BLaER1 treated with 17β-estradiol and CSF1 and Interleukin-3, amounts not matched to agents 10 nM and 100 nM (cell line): ENCODE measurements around the gene PRUNE2.

Experiments
- H3K27ac ChIP-seq, 11 experiments: shearing (Covaris generic); formaldehyde crosslinking; 2 replicates each; pipeline ENCODE4 v1.8.1; 2022
- H3K27me3 ChIP-seq, 11 experiments: shearing (Covaris generic); formaldehyde crosslinking; 2 replicates each; pipeline ENCODE4 v1.8.1; 2022
- H3K36me3 ChIP-seq, 11 experiments: shearing (Covaris generic); formaldehyde crosslinking; 2 replicates each; pipeline ENCODE4 v1.8.1; 2022
- H3K4me1 ChIP-seq, 10 experiments: shearing (Covaris generic); formaldehyde crosslinking; 2 replicates each; pipeline ENCODE4 v1.8.1; 2022
- H3K4me2 ChIP-seq, 11 experiments: shearing (Covaris generic); formaldehyde crosslinking; 2 replicates each; pipeline ENCODE4 v1.8.1; 2022
- H3K4me3 ChIP-seq, 10 experiments: shearing (Covaris generic); formaldehyde crosslinking; 2 replicates each; pipeline ENCODE4 v1.8.1; 2022
- H3K9ac ChIP-seq, 11 experiments: shearing (Covaris generic); formaldehyde crosslinking; 2 replicates each; pipeline ENCODE4 v1.8.1; 2022
- H3K9me3 ChIP-seq, 11 experiments: shearing (Covaris generic); formaldehyde crosslinking; replicated peaks in 1 of 11; 2 replicates each; pipeline ENCODE4 v1.8.1; 2022
- H4K20me1 ChIP-seq, 11 experiments: shearing (Covaris generic); formaldehyde crosslinking; 2 replicates each; pipeline ENCODE4 v1.8.1; 2022
- Cebpa-rat ChIP-seq, 11 experiments: shearing (Covaris generic); IDR thresholded peaks; 2 replicates each; pipeline ENCODE4 v1.8.1; 2022

The PRUNE2 gene

GRCh38 chr9:76655971-76656370 is 249.9 kb downstream of the PRUNE2 start:
- Histone ChIP-seq H3K27me3 (no peaks in the 10 kb centered on the region), H3K4me1 (peaks cover 47 to 80% (median 59%) of the 10 kb centered on the region in 10 experiments), H3K9ac (no peak overlapping the region), H3K27ac (peak overlapping the region in 1 of 11 experiments; percentile 13; a peak in 2 of 22 replicates), H3K9me3 (no peaks in the 10 kb centered on the region), H4K20me1 (no peaks in the 10 kb centered on the region), H3K4me2 (peak overlapping the region; percentile 36 to 94 (median 62)), H3K4me3 (no peak overlapping the region), H3K36me3 (no peaks in the 10 kb centered on the region)
- no peak for TF ChIP-seq Cebpa-rat (IDR thresholded peaks at IDR 0.05)

- no peak for TF ChIP-seq Cebpa-rat (IDR thresholded peaks at IDR 0.05)
- Histone ChIP-seq H3K4me1 (peaks cover 54 to 89% (median 66%) of the 10 kb centered on the region in 10 experiments), H3K27ac (peak overlapping the region in 1 of 11 experiments; percentile 13; a peak in 1 of 22 replicates), H3K9ac (no peak overlapping the region), H3K36me3 (no peaks in the 10 kb centered on the region), H3K9me3 (no peaks in the 10 kb centered on the region), H3K4me2 (peak overlapping the region; percentile 36 to 94 (median 62)), H3K4me3 (no peak overlapping the region), H4K20me1 (no peaks in the 10 kb centered on the region), H3K27me3 (no peaks in the 10 kb centered on the region)
Measured at GRCh38 chr9:76655121-76655541, 250.8 kb downstream of the PRUNE2 start.

- H3K36me3 ChIP-seq = no peaks in the 10 kb centered on the region
- no peak for TF ChIP-seq Cebpa-rat (IDR thresholded peaks at IDR 0.05)
- no peaks in the 10 kb centered on the region for H4K20me1 ChIP-seq
- no peaks in the 10 kb centered on the region for H3K9me3 ChIP-seq
- no peak overlapping the region for H3K4me3 ChIP-seq
- H3K4me2 ChIP-seq = peak overlapping the region in 10 of 11 experiments; percentile 6 to 94 (median 60); a peak in 12 of 22 replicates
- peaks cover 54 to 93% (median 66%) of the 10 kb centered on the region in 10 experiments for H3K4me1 ChIP-seq
- no peaks in the 10 kb centered on the region for H3K27me3 ChIP-seq
- H3K9ac ChIP-seq = no peak overlapping the region
- H3K27ac ChIP-seq = no peak overlapping the region
Measured at GRCh38 chr9:76654575-76654974, 251.3 kb downstream of the PRUNE2 start.

GRCh38 chr9:76654051-76654461 is 251.9 kb downstream of the PRUNE2 start:
- Histone ChIP-seq H3K9me3 (no peaks in the 10 kb centered on the region), H3K4me1 (peaks cover 54 to 93% (median 66%) of the 10 kb centered on the region in 10 experiments), H3K4me3 (no peak overlapping the region), H4K20me1 (no peaks in the 10 kb centered on the region), H3K9ac (no peak overlapping the region), H3K4me2 (peak overlapping the region in 4 of 11 experiments; percentile 71 to 94 (median 77); a peak in 5 of 22 replicates), H3K27me3 (no peaks in the 10 kb centered on the region), H3K27ac (no peak overlapping the region), H3K36me3 (no peaks in the 10 kb centered on the region)
- TF ChIP-seq Cebpa-rat (IDR thresholded peaks at IDR 0.05) = no peak

- Histone ChIP-seq H3K9me3 (no peaks in the 10 kb centered on the region), H3K4me3 (no peak overlapping the region), H3K27me3 (no peaks in the 10 kb centered on the region), H3K36me3 (no peaks in the 10 kb centered on the region), H3K9ac (no peak overlapping the region), H3K27ac (peak overlapping the region in 2 of 11 experiments; percentile 23 to 56; a peak in 2 of 22 replicates), H3K4me1 (peaks cover 47 to 83% (median 58%) of the 10 kb centered on the region in 10 experiments), H3K4me2 (peak overlapping the region in 7 of 11 experiments; percentile 4 to 94 (median 74); a peak in 9 of 22 replicates), H4K20me1 (no peaks in the 10 kb centered on the region)
- no peak for TF ChIP-seq Cebpa-rat (IDR thresholded peaks at IDR 0.05)
Measured at GRCh38 chr9:76652894-76653293, 253.0 kb downstream of the PRUNE2 start.

GRCh38 chr9:76651119-76651705 is 254.7 kb downstream of the PRUNE2 start:
- no peaks in the 10 kb centered on the region for H3K36me3 ChIP-seq
- H3K4me3 ChIP-seq = peak overlapping the region in 6 of 10 experiments; percentile 22 to 39 (median 31); a peak in 9 of 20 replicates
- peaks cover 31 to 66% (median 42%) of the 10 kb centered on the region in 10 experiments for H3K4me1 ChIP-seq
- peak overlapping the region in 5 of 11 experiments; percentile 6 to 48 (median 7); a peak in 6 of 22 replicates for H3K9ac ChIP-seq
- peak overlapping the region; percentile 57 to 94 (median 74) for H3K4me2 ChIP-seq
- H4K20me1 ChIP-seq = no peaks in the 10 kb centered on the region
- TF ChIP-seq Cebpa-rat (IDR thresholded peaks at IDR 0.05) = no peak
- peak overlapping the region in 6 of 11 experiments; percentile 3 to 68 (median 31); a peak in 9 of 22 replicates for H3K27ac ChIP-seq
- no peaks in the 10 kb centered on the region for H3K9me3 ChIP-seq
- H3K27me3 ChIP-seq = no peaks in the 10 kb centered on the region

GRCh38 chr9:76650692-76651091 is 255.2 kb downstream of the PRUNE2 start:
- peak overlapping the region in 5 of 11 experiments; percentile 3 to 68 (median 45); a peak in 7 of 22 replicates for H3K27ac ChIP-seq
- peak overlapping the region; percentile 57 to 94 (median 74) for H3K4me2 ChIP-seq
- peak overlapping the region in 3 of 11 experiments; percentile 9 to 48 (median 48); a peak in 4 of 22 replicates for H3K9ac ChIP-seq

GRCh38 chr9:76649894-76650293 is 256.0 kb downstream of the PRUNE2 start:
- no peak overlapping the region for H3K9ac ChIP-seq
- no peaks in the 10 kb centered on the region for H3K36me3 ChIP-seq
- no peaks in the 10 kb centered on the region for H4K20me1 ChIP-seq
- H3K9me3 ChIP-seq = no peaks in the 10 kb centered on the region
- no peaks in the 10 kb centered on the region for H3K27me3 ChIP-seq
- H3K4me1 ChIP-seq = peaks cover 17 to 53% (median 28%) of the 10 kb centered on the region in 10 experiments
- H3K27ac ChIP-seq = no peak overlapping the region
- H3K4me2 ChIP-seq = peak overlapping the region in 3 of 11 experiments; percentile 7 to 77 (median 15); a peak in 2 of 22 replicates
- no peak for TF ChIP-seq Cebpa-rat (IDR thresholded peaks at IDR 0.05)
- no peak overlapping the region for H3K4me3 ChIP-seq

More at GRCh38 chr9:76650692-76651091, 255.2 kb downstream of the PRUNE2 start:
- H3K9me3 ChIP-seq = no peaks in the 10 kb centered on the region
- H3K27me3 ChIP-seq = no peaks in the 10 kb centered on the region
- TF ChIP-seq Cebpa-rat (IDR thresholded peaks at IDR 0.05) = no peak
- peak overlapping the region in 1 of 10 experiments; percentile 28; a peak in 1 of 20 replicates for H3K4me3 ChIP-seq
- H4K20me1 ChIP-seq = no peaks in the 10 kb centered on the region
- peaks cover 25 to 61% (median 36%) of the 10 kb centered on the region in 10 experiments for H3K4me1 ChIP-seq
- no peaks in the 10 kb centered on the region for H3K36me3 ChIP-seq

GRCh38 chr9:76646249-76646648 is 259.7 kb downstream of the PRUNE2 start:
- no peaks in the 10 kb centered on the region for H3K9me3 ChIP-seq
- no peak overlapping the region for H3K4me3 ChIP-seq
- H3K27ac ChIP-seq = no peak overlapping the region
- no peak for TF ChIP-seq Cebpa-rat (IDR thresholded peaks at IDR 0.05)
- H3K9ac ChIP-seq = no peak overlapping the region
- H3K4me1 ChIP-seq = peaks cover 25 to 47% (median 27%) of the 10 kb centered on the region in 10 experiments
- H3K36me3 ChIP-seq = no peaks in the 10 kb centered on the region
- H4K20me1 ChIP-seq = no peaks in the 10 kb centered on the region
- no peaks in the 10 kb centered on the region for H3K27me3 ChIP-seq
- H3K4me2 ChIP-seq = no peak overlapping the region
